Activated CD4-positive, alpha-beta T cell treated with anti-CD3 and anti-CD28 coated beads for 48 hours (primary cell): ENCODE results near the gene CBLB.
A peak's percentile ranks its signal among the peaks of the same experiment; 100 is the strongest.
"Not testable (repeated sequence)": the region's sequence is repeated elsewhere in the genome, so short reads cannot be mapped to it uniquely, and the experiment has no call there.

Source experiments
- DNase-seq: peaks from one replicate; pipeline ENCODE4 v3.0.0-alpha.2; 2020

CBLB gene

GRCh38 chr3:105783631-105784030, 85.2 kb downstream of the CBLB start:
- no peak for DNase-seq

DNA sequence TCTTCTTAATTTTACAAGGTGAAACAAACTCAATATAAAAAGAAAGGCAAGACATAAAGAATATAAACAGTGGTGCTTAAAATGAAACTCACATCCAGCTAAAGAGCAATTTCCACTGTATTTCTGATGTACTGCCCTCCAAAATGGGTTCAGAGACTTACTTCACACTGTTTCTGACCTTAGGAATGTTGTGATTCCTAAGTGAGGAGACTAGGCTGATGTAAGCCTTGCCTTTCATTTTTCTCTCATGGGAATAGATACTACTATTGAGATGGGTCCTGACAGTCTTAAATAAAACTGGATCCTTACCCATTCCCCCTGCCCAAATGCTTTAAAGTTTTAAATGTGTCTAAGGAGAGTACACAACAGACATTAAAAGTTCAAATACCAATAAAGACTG, 86.9 kb downstream of the CBLB start:
- DNase-seq = no peak

GRCh38 chr3:105780107-105780506, 88.7 kb downstream of the CBLB start:
- no peak for DNase-seq

- DNase-seq = no peak
Observed at GRCh38 chr3:105775368-105775767, 93.4 kb downstream of the CBLB start.

GRCh38 chr3:105774444-105775180, 94.2 kb downstream of the CBLB start:
- DNase-seq = no peak

- DNase-seq = no peak
Observed at GRCh38 chr3:105773291-105773690, 95.5 kb downstream of the CBLB start.

DNA sequence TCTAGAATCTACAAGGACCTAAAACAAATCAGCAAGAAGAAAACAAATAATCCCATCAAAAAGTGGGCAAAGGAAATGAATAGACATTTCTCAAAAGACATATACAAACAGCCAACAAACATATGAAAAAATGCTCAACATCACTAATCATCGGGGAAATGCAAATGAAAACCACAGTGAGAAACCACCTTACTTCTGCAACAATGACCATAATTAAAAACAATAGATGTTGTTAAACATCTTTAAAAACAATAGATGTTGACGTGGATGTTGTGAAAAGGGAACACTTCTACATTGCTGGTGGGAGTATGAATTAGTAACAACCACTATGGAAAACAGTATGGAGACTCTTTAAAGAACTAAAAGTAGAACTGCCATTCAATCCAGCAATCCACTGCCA, 96.2 kb downstream of the CBLB start:
- DNase-seq = no peak

DNA sequence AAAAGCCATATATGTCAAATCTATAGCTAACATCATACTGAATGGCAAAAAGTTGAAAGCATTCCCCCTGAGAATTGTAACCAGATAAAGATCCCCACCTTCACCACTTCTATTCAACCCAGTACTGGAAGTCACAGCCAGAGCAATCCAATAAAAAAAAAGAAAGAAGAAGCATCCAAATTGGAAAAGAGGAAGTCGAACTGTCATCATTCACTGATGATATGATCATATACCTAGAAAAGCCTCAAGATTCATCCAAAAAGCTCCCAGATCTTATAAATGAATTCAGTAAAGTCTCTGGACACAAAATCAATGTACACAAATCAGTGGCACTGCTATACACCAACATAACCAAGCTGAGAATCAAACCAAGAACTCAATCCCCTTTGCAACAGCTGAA, 97.4 kb downstream of the CBLB start:
- no peak for DNase-seq

GRCh38 chr3:105770410-105770809, 98.4 kb downstream of the CBLB start:
- DNase-seq = no peak

DNA sequence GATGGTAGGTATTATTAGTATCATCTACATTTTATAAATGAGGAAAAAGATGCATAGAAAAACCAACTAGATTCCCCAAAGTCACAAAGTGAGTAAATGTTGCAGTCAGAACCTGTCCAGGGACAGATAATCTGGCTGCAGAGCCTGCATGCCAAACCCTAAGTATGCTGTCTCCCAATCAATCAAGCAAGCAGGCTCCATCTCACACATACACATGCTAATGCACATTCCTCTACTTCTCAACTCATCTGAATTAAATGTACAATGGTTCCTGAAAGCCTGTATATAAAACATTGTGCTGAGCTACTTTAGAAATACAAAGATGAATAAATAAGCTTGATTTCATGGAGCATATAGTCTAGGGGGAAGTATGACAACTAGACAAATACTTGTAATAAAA, 101.0 kb downstream of the CBLB start:
- no peak for DNase-seq

GRCh38 chr3:105767216-105767615, 101.6 kb downstream of the CBLB start:
- no peak for DNase-seq

DNA sequence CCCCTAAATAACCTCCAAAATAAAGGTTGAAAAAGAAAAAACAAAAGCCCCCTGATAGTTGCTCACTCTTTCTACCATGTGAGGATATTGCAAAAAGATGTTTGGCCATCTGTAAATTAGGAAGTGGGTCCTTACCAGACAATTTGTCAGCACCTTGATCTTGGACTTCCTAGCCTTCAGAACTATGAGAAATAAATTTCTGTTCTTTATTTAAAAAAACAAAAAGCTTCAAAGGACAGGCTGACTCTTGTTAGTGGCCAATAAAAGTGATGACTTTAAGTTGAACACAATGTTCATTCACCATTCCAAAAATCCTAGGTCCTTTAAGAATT, 103.5 kb downstream of the CBLB start:
- DNase-seq = no peak

DNA sequence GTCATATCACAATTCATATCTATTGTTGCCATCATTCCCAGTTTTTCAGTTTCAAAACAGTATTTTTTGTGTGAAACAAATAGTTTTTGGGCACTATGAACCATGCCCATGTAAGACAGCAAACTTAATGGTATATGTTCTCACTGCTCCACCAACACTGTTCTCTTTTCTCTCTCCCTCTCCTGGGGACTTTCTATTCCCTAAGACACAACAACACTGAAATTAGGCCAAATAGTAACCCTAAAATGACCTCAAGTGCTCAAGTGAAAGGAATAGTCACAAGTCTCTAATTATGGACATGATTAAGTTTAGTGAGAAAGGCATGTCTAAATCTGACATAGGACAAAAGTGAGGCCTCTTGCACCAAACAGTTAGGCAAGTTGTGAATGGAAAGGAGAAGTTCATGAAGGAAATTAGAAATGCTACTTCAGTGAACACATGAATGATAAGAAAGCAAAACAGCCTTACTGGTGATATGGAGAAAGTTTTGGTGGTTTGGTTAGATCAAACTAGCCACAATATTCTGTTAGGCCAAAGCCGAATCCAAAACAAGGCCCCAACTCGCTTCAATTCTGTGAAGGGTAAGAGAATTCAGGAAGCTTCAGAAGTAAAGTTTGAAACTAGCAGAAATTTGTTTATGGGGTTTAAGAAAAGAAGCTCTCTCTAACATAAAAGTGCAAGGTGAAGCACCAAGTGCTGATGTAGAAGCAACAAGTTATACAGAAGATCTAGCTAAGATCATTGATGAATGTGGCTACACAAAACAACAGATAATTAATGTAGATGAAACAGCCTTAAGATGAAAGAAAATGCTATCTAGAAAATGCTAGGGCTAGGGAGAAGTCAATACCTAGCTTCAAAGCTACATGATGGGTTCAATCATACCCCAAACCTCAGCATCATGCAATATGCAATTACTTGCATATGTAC, 104.2 kb downstream of the CBLB start:
- no peak for DNase-seq

- no peak for DNase-seq
Observed at GRCh38 chr3:105763659-105764036, 105.2 kb downstream of the CBLB start.

GRCh38 chr3:105762749-105763658, 105.8 kb downstream of the CBLB start:
- no peak for DNase-seq

DNA sequence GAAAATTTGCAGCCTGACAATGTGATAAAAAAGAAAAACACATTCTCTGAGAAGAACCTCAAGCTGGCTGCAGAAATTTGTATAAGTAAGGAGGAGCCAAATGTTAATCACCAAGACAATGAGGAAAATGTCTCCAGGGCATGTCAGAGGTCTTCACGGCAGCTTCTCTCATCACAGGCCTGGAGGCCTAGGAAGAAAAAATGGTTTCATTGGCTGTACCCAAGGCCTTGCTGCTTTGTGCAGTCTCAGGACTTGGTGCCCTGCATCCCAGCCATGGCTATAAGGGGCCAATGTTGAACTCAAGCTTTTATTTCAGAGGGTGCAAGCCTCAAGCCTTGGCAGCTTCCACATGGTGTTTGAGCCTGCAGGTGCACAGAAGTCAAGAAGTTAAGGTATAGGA, 106.6 kb downstream of the CBLB start:
- DNase-seq = not testable (repeated sequence)

DNA sequence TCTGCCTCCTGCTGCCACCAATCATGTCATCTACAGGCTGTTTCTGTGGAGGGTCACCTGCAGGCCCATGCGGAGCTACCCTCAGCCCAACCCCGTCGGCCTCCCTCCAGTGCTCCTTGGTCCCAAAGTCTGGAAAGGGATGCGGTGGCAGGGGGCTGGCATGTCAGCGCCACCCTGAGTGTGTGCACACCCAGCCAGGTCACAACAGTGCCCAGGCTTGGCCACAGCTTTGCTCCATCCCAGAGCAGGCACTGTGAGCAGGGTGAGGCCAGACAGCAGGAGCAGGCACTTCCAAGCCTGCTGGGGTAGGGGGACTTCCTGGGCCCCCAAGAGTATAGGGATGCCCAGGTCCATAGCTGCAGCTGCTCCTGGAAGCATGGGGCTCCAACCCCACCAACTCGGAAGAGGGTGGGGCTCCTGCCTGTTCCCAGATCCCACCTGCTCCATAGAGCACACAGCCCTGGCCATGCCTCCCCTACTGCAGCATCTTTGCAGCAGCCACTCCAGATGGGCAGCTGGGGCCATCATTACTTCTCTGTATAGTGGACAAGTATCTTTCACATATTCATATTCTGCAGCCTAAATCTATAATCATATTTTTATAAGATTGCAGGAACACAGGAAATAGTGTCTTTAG, 109.3 kb downstream of the CBLB start:
- no peak for DNase-seq

GRCh38 chr3:105758451-105758850, 110.4 kb downstream of the CBLB start:
- peak; percentile 21 for DNase-seq

DNA sequence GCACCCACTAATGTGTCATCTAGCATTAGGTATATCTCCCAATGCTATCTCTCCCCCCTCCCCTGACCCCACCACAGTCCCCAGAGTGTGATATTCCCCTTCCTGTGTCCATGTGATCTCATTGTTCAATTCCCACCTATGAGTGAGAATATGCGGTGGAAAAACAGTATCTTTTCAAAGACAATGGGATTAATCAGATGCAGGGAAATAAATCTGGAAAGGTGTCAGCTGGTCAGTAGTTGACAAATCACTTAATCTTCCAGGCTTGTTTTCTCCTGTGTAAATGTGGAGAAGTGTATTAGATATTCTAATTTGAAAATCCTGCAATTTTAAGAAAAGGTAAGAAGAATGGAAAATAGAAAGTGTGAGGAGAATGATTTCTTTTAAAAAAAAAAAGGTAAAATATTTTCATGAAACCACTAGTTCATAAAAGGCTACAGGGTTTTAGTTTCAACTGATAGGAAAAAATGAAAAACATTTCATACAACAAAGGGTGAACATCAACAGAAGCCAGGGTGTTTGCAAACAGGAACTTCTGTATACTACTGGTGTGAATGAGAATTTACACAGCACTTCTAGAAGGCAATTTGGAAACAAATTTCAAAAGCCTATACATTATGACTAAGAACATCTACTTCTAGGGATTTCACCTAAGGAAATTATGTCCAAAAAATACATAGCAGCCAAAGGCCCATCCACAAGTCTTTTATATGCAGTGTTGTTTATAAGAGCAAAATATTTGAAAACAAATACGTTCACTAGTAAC, 113.5 kb downstream of the CBLB start:
- no peak for DNase-seq

- DNase-seq = peak; percentile 45
Observed at GRCh38 chr3:105752791-105753415, 115.9 kb downstream of the CBLB start.

- DNase-seq = no peak
Observed at GRCh38 chr3:105747696-105748095, 121.1 kb downstream of the CBLB start.
